Measurements from ENCODE around the gene LFNG. TPM values are rescaled to one million over a fixed set of nuclear protein-coding genes. Genes with fewer than 3 reads are reported as not detected.

The LFNG gene
- total RNA-seq, 2 donors from 2014 or later: 16.0 to 47.2 TPM

DNA sequence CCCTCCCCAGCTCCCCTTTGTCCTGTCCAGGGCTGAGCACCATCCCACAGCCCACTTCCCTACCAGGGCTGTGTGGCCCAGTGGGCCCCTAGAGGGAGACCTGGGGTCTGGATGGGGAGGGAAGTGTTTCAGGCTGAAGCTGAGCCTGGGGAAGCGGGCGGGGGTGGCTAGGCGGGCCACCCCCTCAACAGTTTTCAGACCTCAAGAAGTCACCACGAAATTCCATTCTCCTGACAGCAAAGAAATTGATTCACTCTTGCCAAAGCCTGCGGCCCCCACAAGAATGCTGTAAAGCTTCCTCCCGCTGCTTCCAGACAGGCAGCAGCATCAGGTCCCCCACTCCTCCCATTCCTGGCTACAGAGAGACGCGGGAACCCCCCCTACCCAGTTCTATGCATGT lies 2.5 kb upstream of the LFNG start:
- TF ChIP-seq, protein P1, sequence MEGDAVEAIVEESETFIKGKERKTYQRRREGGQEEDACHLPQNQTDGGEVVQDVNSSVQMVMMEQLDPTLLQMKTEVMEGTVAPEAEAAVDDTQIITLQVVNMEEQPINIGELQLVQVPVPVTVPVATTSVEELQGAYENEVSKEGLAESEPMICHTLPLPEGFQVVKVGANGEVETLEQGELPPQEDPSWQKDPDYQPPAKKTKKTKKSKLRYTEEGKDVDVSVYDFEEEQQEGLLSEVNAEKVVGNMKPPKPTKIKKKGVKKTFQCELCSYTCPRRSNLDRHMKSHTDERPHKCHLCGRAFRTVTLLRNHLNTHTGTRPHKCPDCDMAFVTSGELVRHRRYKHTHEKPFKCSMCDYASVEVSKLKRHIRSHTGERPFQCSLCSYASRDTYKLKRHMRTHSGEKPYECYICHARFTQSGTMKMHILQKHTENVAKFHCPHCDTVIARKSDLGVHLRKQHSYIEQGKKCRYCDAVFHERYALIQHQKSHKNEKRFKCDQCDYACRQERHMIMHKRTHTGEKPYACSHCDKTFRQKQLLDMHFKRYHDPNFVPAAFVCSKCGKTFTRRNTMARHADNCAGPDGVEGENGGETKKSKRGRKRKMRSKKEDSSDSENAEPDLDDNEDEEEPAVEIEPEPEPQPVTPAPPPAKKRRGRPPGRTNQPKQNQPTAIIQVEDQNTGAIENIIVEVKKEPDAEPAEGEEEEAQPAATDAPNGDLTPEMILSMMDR (conservative IDR thresholded peaks at IDR 0.05): no peak
- peaks cover 2% of the 10 kb centered on the region for H3K4me1 ChIP-seq (ENCODE audit: control insufficient read depth, insufficient read depth, low read length)
- no peak overlapping the region for H3K9ac ChIP-seq (ENCODE audit: extremely low read depth, low read length, poor library complexity, severe bottlenecking)
- H3K4me1 Mint-ChIP-seq: peaks cover 46% of the 10 kb centered on the region
- H3K4me3 Mint-ChIP-seq: no peak overlapping the region
- H3K27ac Mint-ChIP-seq: no peak overlapping the region
- DNase-seq: no peak
- peaks cover 34% of the 10 kb centered on the region for H3K27me3 ChIP-seq (ENCODE audit: control insufficient read depth, insufficient read depth, low read length, poor library complexity, severe bottlenecking)
- WGBS, 2 experiments (ENCODE audit: insufficient coverage in 1 of 2, insufficient read length in 1 of 2): 43 to 62% methylated on average over 3 to 8 of the region's 8 CpGs
- peaks cover 28% of the 10 kb centered on the region for H3K27me3 Mint-ChIP-seq (ENCODE audit: insufficient read depth)
- no peaks in the 10 kb centered on the region for H3K9me3 ChIP-seq (ENCODE audit: control insufficient read depth, low read length)
- H3K9me3 Mint-ChIP-seq: no peaks in the 10 kb centered on the region
- H3K4me3 ChIP-seq (ENCODE audit: low read length): no peak overlapping the region
- H3K36me3 ChIP-seq (ENCODE audit: control insufficient read depth, insufficient read depth, low read length): no peaks in the 10 kb centered on the region
- peak overlapping the region; percentile 76 for H3K27ac ChIP-seq (ENCODE audit: low read depth, low read length)
- no peaks in the 10 kb centered on the region for H3K36me3 Mint-ChIP-seq (ENCODE audit: low read depth)

- TF ChIP-seq, protein P1 (conservative IDR thresholded peaks at IDR 0.05): no peak
- H3K27ac ChIP-seq (ENCODE audit: low read depth, low read length): peak overlapping the region; percentile 76
Measured at GRCh38 chr7:2517678-2518507, 1.7 kb upstream of the LFNG start.

DNA sequence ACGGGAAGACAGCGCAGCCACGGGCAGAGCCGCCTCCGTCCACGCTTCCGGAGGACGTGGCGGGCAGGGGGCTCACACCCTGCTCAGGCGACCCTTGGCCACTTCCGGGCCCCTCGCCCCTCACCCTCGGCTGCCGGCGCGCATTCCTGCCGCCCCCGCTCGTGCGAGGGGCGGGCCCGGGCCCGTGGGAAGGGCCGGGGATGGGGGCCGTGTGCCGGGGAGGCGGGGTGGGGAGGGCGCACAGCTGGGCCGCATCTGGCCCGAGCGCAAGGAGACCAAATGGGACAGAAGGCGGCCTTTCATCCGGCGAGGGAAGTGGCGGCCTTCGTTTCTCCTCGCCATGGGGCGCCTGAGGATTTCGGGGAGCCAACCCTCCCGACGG lies 846 bp upstream of the LFNG start:
- Mint-ChIP-seq H3K27ac (no peak overlapping the region), H3K4me3 (peak overlapping the region; percentile 54), H3K4me1 (peaks cover 44% of the 10 kb centered on the region), H3K36me3 (ENCODE audit: low read depth) (no peaks in the 10 kb centered on the region), H3K9me3 (no peaks in the 10 kb centered on the region), H3K27me3 (ENCODE audit: insufficient read depth) (peaks cover 31% of the 10 kb centered on the region)
- no peak overlapping the region for H3K27ac ChIP-seq (ENCODE audit: low read depth, low read length)
- no peaks in the 10 kb centered on the region for H3K36me3 ChIP-seq (ENCODE audit: control insufficient read depth, insufficient read depth, low read length)
- TF ChIP-seq, protein P1 (conservative IDR thresholded peaks at IDR 0.05): no peak
- peak overlapping the region; percentile 68 for H3K4me3 ChIP-seq (ENCODE audit: low read length)
- peaks cover 34% of the 10 kb centered on the region for H3K27me3 ChIP-seq (ENCODE audit: control insufficient read depth, insufficient read depth, low read length, poor library complexity, severe bottlenecking)
- DNase-seq: peak; percentile 64
- no peaks in the 10 kb centered on the region for H3K9me3 ChIP-seq (ENCODE audit: control insufficient read depth, low read length)
- peaks cover 6% of the 10 kb centered on the region for H3K4me1 ChIP-seq (ENCODE audit: control insufficient read depth, insufficient read depth, low read length)
- WGBS, 2 experiments (ENCODE audit: insufficient coverage in 1 of 2, insufficient read length in 1 of 2): 6 to 13% methylated on average over 14 to 41 of the region's 41 CpGs
- no peak overlapping the region for H3K9ac ChIP-seq (ENCODE audit: extremely low read depth, low read length, poor library complexity, severe bottlenecking)

More at GRCh38 chr7:2517678-2518507, 1.7 kb upstream of the LFNG start:
- Mint-ChIP-seq H3K4me3 (peak overlapping the region; percentile 54), H3K27ac (no peak overlapping the region), H3K4me1 (peaks cover 43% of the 10 kb centered on the region), H3K36me3 (ENCODE audit: low read depth) (no peaks in the 10 kb centered on the region), H3K9me3 (no peaks in the 10 kb centered on the region), H3K27me3 (ENCODE audit: insufficient read depth) (peaks cover 30% of the 10 kb centered on the region)
- H3K9ac ChIP-seq (ENCODE audit: extremely low read depth, low read length, poor library complexity, severe bottlenecking): no peak overlapping the region
- no peak overlapping the region for H3K4me3 ChIP-seq (ENCODE audit: low read length)
- H3K36me3 ChIP-seq (ENCODE audit: control insufficient read depth, insufficient read depth, low read length): no peaks in the 10 kb centered on the region
- H3K4me1 ChIP-seq (ENCODE audit: control insufficient read depth, insufficient read depth, low read length): no peaks in the 10 kb centered on the region
- H3K27me3 ChIP-seq (ENCODE audit: control insufficient read depth, insufficient read depth, low read length, poor library complexity, severe bottlenecking): peaks cover 34% of the 10 kb centered on the region
- no peaks in the 10 kb centered on the region for H3K9me3 ChIP-seq (ENCODE audit: control insufficient read depth, low read length)
- peak; percentile 73 for DNase-seq
- WGBS, 2 experiments (ENCODE audit: insufficient coverage in 1 of 2, insufficient read length in 1 of 2): 62 to 71% methylated on average over 11 to 18 of the region's 18 CpGs

Data from endodermal cell (in vitro differentiated cells).